GM23338 (cell line): ENCODE data around the gene SRGAP1. TPM values are rescaled to one million over a fixed set of nuclear protein-coding genes. Genes with fewer than 3 reads are reported as not detected.

Source experiments
- ATAC-seq: fragments of 200-7000 bp; cut with Tn5 transposase; 3 replicates; pipeline ENCODE4 v1.9.1; 2020
- DNase-seq: peaks from one replicate; pipeline ENCODE4 v3.0.0-alpha.2; 2015; ENCODE audit warnings: low spot score
- H2AFZ ChIP-seq: fragments of 200-600 bp; sonication (generic); 2 replicates; pipeline ENCODE4 v1.8.0; 2016; ENCODE audit warnings: antibody characterized with exemption, mild to moderate bottlenecking, moderate library complexity
- H3F3A ChIP-seq: fragments of 200-600 bp; sonication (generic); replicated peaks from 2 replicates; pipeline ENCODE4 v1.8.0; 2017; ENCODE audit warnings: antibody characterized with exemption, mixed run types, low read depth
- H3K27ac ChIP-seq: fragments of 200-600 bp; sonication (generic); 2 replicates; pipeline ENCODE4 v1.6.1; 2016; ENCODE audit warnings: low read depth
- H3K27me3 ChIP-seq: fragments of 200-600 bp; sonication (generic); 2 replicates; pipeline ENCODE4 v1.8.0; 2016; ENCODE audit warnings: mild to moderate bottlenecking, mixed run types, moderate library complexity; ENCODE audit not compliant: insufficient read depth
- H3K36me3 ChIP-seq: fragments of 200-600 bp; sonication (generic); 2 replicates; pipeline ENCODE4 v1.8.0; 2016; ENCODE audit warnings: mild to moderate bottlenecking; ENCODE audit not compliant: insufficient read depth
- H3K4me1 ChIP-seq: fragments of 200-600 bp; sonication (generic); 2 replicates; pipeline ENCODE4 v1.8.0; 2016; ENCODE audit warnings: mild to moderate bottlenecking, moderate library complexity; ENCODE audit not compliant: insufficient read depth
- H3K4me2 ChIP-seq: fragments of 200-600 bp; sonication (generic); 2 replicates; pipeline ENCODE4 v1.7.1; 2017; ENCODE audit warnings: mixed run types
- H3K4me3 ChIP-seq: fragments of 200-600 bp; sonication (generic); 2 replicates; pipeline ENCODE4 v1.6.1; 2016; ENCODE audit warnings: mixed run types
- H3K79me2 ChIP-seq: fragments of 200-600 bp; sonication (generic); replicated peaks from 2 replicates; pipeline ENCODE4 v1.8.0; 2017; ENCODE audit warnings: mild to moderate bottlenecking; ENCODE audit not compliant: insufficient read depth
- H3K9me2 ChIP-seq: fragments of 200-600 bp; sonication (generic); 2 replicates; pipeline ENCODE4 v1.8.0; 2017; ENCODE audit not compliant: insufficient read depth
- H4K20me1 ChIP-seq: fragments of 200-600 bp; sonication (generic); replicated peaks from 2 replicates; pipeline ENCODE4 v1.8.0; 2017; ENCODE audit warnings: mild to moderate bottlenecking; ENCODE audit not compliant: insufficient read depth
- H3K27ac Mint-ChIP-seq: 2 replicates; pipeline ENCODE4 v1.8.0; 2020; ENCODE audit warnings: inconsistent platforms, mild to moderate bottlenecking, moderate library complexity, mixed read lengths
- H3K27me3 Mint-ChIP-seq: 3 replicates; pipeline ENCODE4 v1.8.0; 2022; ENCODE audit warnings: low read depth, mild to moderate bottlenecking, moderate library complexity, mixed read lengths, inconsistent platforms; ENCODE audit not compliant: insufficient read depth, poor library complexity
- H3K36me3 Mint-ChIP-seq: 3 replicates; pipeline ENCODE4 v1.8.0; 2021; ENCODE audit warnings: low read depth, mild to moderate bottlenecking, inconsistent platforms, moderate library complexity, mixed read lengths
- H3K4me1 Mint-ChIP-seq: 3 replicates; pipeline ENCODE4 v1.8.0; 2020; ENCODE audit warnings: mild to moderate bottlenecking, inconsistent platforms, mixed read lengths
- H3K4me3 Mint-ChIP-seq: 3 replicates; pipeline ENCODE4 v1.8.0; 2021; ENCODE audit warnings: moderate library complexity, mild to moderate bottlenecking, inconsistent platforms, mixed read lengths
- H3K9me3 Mint-ChIP-seq: 3 replicates; pipeline ENCODE4 v1.8.0; 2020; ENCODE audit warnings: moderate library complexity, mild to moderate bottlenecking, inconsistent platforms, mixed read lengths
- CREB1 ChIP-seq: fragments of 250-450 bp; sonication (Bioruptor Pico); IDR thresholded peaks from 2 replicates; pipeline ENCODE4 v1.5.0; 2020; ENCODE audit warnings: low read depth, mild to moderate bottlenecking, moderate library complexity
- EZH2 ChIP-seq: fragments of 200-600 bp; sonication (generic); IDR thresholded peaks from one replicate; pipeline ENCODE4 v1.8.0; 2017; ENCODE audit warnings: antibody characterized with exemption, mild to moderate bottlenecking, low read depth; ENCODE audit not compliant: unreplicated experiment
- EZH2phosphoT487 ChIP-seq: fragments of 200-600 bp; sonication (generic); IDR thresholded peaks from one replicate; pipeline ENCODE4 v1.8.1; 2018; ENCODE audit warnings: antibody characterized with exemption; ENCODE audit not compliant: unreplicated experiment
- JUNB ChIP-seq: IDR thresholded peaks from one replicate; pipeline ENCODE4 v1.6.1; 2016; ENCODE audit warnings: antibody characterized with exemption; ENCODE audit not compliant: unreplicated experiment
- NANOG ChIP-seq: IDR thresholded peaks from 2 replicates; pipeline ENCODE4 v1.6.1; 2016; ENCODE audit warnings: antibody characterized with exemption, borderline replicate concordance
- POLR2AphosphoS5 ChIP-seq: IDR thresholded peaks from 2 replicates; pipeline ENCODE4 v1.6.1; 2016; ENCODE audit warnings: antibody characterized with exemption, low read depth
- REST ChIP-seq: IDR thresholded peaks from one replicate; pipeline ENCODE4 v1.6.1; 2018; ENCODE audit warnings: antibody characterized with exemption; ENCODE audit not compliant: unreplicated experiment
- STAT1 ChIP-seq: IDR thresholded peaks from one replicate; pipeline ENCODE4 v1.6.1; 2016; ENCODE audit warnings: antibody characterized with exemption; ENCODE audit not compliant: unreplicated experiment
- ZNF114 ChIP-seq: fragments of 250-450 bp; sonication (Bioruptor Pico); IDR thresholded peaks from 2 replicates; pipeline ENCODE4 v1.5.0; 2020; ENCODE audit warnings: mild to moderate bottlenecking, moderate library complexity
- ZNF331 ChIP-seq: fragments of 250-450 bp; sonication (Bioruptor Pico); IDR thresholded peaks from 2 replicates; pipeline ENCODE4 v1.5.0; 2020; ENCODE audit warnings: low read depth, mild to moderate bottlenecking, moderate library complexity
- ZNF462 ChIP-seq: fragments of 250-450 bp; sonication (Bioruptor Pico); IDR thresholded peaks from 2 replicates; pipeline ENCODE4 v1.5.0; 2020; ENCODE audit warnings: mild to moderate bottlenecking, moderate library complexity
- polyA plus RNA-seq: library from polyadenylated mRNA; unstranded; fragments of >200 nt; fragmentation: Nextera tagmentation; extraction: Ambion mirVana; gene quantifications from 2 replicates; pipeline ENCODE4 v1.2.1, GENCODE V29; 2016
- total RNA-seq: library from RNA; depleted of rRNA; stranded (reverse); fragments of >200 nt; shearing (Covaris generic); gene quantifications from 2 replicates; pipeline ENCODE4 v1.2.3, GENCODE V29; 2014
- TF ChIP-seq, protein P1 (sequence below), 2 experiments: fragments of 200-600 bp in 1 of 2; sonication (generic) in 1 of 2; conservative IDR thresholded peaks; 2 replicates each; pipeline versions ENCODE4 v1.5.1 to v1.6.1; 2016 to 2017; ENCODE audit warnings: antibody characterized with exemption in 2 of 2, low read depth in 2 of 2, mild to moderate bottlenecking in 2 of 2, moderate library complexity in 1 of 2
- TF ChIP-seq, protein P2 (sequence below): IDR thresholded peaks from 2 replicates; pipeline ENCODE4 v1.6.1; 2016; ENCODE audit warnings: antibody characterized with exemption

SRGAP1 gene
- total and polyA plus RNA-seq, 2 experiments from 2014 or later = 6.1 to 8.1 TPM

- TF ChIP-seq EZH2 = no peak
Observed at GRCh38 chr12:63874897-63875480, 30.5 kb downstream of the SRGAP1 start (continued).

GRCh38 chr12:63875703-63876102 lies 31.2 kb downstream of the SRGAP1 start:
- 0 out of 2 replicates have a peak, but pooled peaks cover 4% of the 10 kb centered on the region for H3F3A ChIP-seq
- no peak overlapping the region for H3K4me3 ChIP-seq
- no peaks in the 10 kb centered on the region for H3K9me3 Mint-ChIP-seq
- H3K4me1 Mint-ChIP-seq = peaks cover 10% of the 10 kb centered on the region
- no peak overlapping the region for H3K4me2 ChIP-seq
- H3K4me1 ChIP-seq = peaks cover 12% of the 10 kb centered on the region
- H4K20me1 ChIP-seq = no peaks in the 10 kb centered on the region
- H3K79me2 ChIP-seq = peaks cover 5% of the 10 kb centered on the region
- no peaks in the 10 kb centered on the region for H3K9me2 ChIP-seq
- no peak for ATAC-seq
- H3K36me3 ChIP-seq = no peaks in the 10 kb centered on the region
- no peak overlapping the region for H3K27ac Mint-ChIP-seq
- H3K27me3 Mint-ChIP-seq = no peaks in the 10 kb centered on the region
- no peaks in the 10 kb centered on the region for H3K36me3 Mint-ChIP-seq
- H3K27ac ChIP-seq = no peak overlapping the region
- H3K4me3 Mint-ChIP-seq = no peak overlapping the region
- no peak for DNase-seq
- no peak overlapping the region for H2AFZ ChIP-seq
- TF ChIP-seq JUNB (no peak), ZNF462 (CRISPR knock-in tag) (no peak), REST (no peak), CREB1 (no peak), EZH2phosphoT487 (no peak), NANOG (no peak), ZNF114 (CRISPR knock-in tag) (no peak), EZH2 (no peak), ZNF331 (CRISPR knock-in tag) (no peak), STAT1 (no peak), POLR2AphosphoS5 (no peak)
- TF ChIP-seq, protein P1, sequence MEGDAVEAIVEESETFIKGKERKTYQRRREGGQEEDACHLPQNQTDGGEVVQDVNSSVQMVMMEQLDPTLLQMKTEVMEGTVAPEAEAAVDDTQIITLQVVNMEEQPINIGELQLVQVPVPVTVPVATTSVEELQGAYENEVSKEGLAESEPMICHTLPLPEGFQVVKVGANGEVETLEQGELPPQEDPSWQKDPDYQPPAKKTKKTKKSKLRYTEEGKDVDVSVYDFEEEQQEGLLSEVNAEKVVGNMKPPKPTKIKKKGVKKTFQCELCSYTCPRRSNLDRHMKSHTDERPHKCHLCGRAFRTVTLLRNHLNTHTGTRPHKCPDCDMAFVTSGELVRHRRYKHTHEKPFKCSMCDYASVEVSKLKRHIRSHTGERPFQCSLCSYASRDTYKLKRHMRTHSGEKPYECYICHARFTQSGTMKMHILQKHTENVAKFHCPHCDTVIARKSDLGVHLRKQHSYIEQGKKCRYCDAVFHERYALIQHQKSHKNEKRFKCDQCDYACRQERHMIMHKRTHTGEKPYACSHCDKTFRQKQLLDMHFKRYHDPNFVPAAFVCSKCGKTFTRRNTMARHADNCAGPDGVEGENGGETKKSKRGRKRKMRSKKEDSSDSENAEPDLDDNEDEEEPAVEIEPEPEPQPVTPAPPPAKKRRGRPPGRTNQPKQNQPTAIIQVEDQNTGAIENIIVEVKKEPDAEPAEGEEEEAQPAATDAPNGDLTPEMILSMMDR (conservative IDR thresholded peaks at IDR 0.05; ENCODE audit: low read depth in 2 of 2) = no peak
- TF ChIP-seq, protein P2, sequence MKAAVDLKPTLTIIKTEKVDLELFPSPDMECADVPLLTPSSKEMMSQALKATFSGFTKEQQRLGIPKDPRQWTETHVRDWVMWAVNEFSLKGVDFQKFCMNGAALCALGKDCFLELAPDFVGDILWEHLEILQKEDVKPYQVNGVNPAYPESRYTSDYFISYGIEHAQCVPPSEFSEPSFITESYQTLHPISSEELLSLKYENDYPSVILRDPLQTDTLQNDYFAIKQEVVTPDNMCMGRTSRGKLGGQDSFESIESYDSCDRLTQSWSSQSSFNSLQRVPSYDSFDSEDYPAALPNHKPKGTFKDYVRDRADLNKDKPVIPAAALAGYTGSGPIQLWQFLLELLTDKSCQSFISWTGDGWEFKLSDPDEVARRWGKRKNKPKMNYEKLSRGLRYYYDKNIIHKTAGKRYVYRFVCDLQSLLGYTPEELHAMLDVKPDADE = no peak
- no peaks in the 10 kb centered on the region for H3K27me3 ChIP-seq
